H7 (cell line): ENCODE results near the gene JDP2. TPM values are rescaled to one million over a fixed set of nuclear protein-coding genes. Genes with fewer than 3 reads are reported as not detected.
"Not testable (repeated sequence)": the region's sequence is repeated elsewhere in the genome, so short reads cannot be mapped to it uniquely, and the experiment has no call there.

Source experiments
- DNase-seq: peaks from one replicate; pipeline ENCODE4 v3.0.0; 2012
- H3K27me3 ChIP-seq: 2 replicates; pipeline ENCODE4 v1.6.0; 2011; ENCODE audit warnings: mild to moderate bottlenecking, low read length; ENCODE audit not compliant: control insufficient read depth, insufficient read depth
- H3K36me3 ChIP-seq: replicated peaks from 2 replicates; pipeline ENCODE4 v1.5.1; 2011; ENCODE audit warnings: low read length; ENCODE audit not compliant: control insufficient read depth, insufficient read depth
- H3K4me3 ChIP-seq: 2 replicates; pipeline ENCODE4 v1.5.1; 2011; ENCODE audit warnings: low read depth, mild to moderate bottlenecking, control low read depth, low read length, moderate library complexity; ENCODE audit not compliant: insufficient read depth
- total RNA-seq: library from RNA; depleted of rRNA; stranded (reverse); fragments of >200 nt; shearing (Covaris generic); gene quantifications from 2 replicates; pipeline ENCODE4 v1.2.3, GENCODE V29; 2014

Gene JDP2
- total RNA-seq, 1 experiment from 2014 or later: 37.9 TPM

DNA sequence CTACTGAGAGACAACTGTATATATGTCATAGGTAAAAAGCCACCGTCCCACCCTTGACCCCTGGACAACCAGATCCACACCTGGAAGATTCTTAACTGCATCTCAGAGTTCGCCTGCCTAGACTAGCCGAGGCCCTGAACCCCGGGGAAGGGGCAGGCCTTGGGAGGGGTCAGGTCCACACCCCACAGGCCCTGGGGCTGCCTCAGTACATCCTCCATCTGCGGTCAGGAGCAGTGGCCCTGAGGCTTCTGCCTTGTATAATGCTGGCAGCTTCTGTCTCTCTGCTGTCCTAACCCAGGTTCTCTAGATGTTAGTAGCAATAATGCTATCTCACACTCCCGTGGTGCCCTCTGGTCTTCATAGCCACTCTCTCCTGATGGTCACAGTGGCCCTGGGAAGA, 36.8 kb downstream of the JDP2 start:
- no peak for DNase-seq
- H3K4me3 ChIP-seq: no peak overlapping the region
- peaks cover 18% of the 10 kb centered on the region for H3K36me3 ChIP-seq
- H3K27me3 ChIP-seq: no peaks in the 10 kb centered on the region

DNA sequence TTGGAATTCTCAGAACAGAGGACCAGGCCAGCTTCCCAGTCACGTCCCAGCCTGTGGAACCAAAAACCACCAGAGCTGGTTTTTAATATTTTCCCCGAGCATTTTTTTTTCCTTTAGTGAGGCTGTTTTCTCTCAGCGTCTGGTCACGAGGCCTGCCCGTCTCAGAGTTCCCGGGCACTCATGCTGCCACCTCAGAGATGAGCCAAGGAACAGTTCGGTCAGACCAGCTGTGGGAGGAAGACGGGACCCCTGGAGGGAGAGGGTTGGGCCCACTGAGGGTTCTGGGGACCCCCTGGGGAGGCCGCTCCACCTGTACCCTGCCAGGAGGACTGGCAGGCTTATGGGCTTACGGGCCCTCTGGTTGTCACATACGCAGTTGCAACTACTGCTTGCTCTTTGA, 39.9 kb downstream of the JDP2 start:
- H3K27me3 ChIP-seq: no peaks in the 10 kb centered on the region
- H3K36me3 ChIP-seq: peaks cover 28% of the 10 kb centered on the region
- no peak overlapping the region for H3K4me3 ChIP-seq
- no peak for DNase-seq

DNA sequence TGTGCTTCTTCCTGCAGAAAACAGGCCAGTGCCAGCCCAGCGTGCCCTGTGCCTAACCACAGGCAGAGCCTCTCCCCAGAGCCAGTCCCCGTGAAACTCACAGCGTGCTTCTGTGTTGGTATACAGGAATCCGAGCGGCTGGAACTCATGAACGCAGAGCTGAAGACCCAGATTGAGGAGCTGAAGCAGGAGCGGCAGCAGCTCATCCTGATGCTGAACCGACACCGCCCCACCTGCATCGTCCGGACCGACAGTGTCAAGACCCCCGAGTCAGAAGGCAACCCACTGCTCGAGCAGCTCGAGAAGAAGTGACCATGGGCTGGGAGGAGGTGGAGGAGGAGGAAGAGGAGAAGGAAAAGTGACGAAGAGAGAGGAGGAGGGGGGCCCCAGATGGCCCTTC, 41.3 kb downstream of the JDP2 start:
- Histone ChIP-seq H3K27me3 (no peaks in the 10 kb centered on the region), H3K4me3 (no peak overlapping the region)
- no peak for DNase-seq

DNA sequence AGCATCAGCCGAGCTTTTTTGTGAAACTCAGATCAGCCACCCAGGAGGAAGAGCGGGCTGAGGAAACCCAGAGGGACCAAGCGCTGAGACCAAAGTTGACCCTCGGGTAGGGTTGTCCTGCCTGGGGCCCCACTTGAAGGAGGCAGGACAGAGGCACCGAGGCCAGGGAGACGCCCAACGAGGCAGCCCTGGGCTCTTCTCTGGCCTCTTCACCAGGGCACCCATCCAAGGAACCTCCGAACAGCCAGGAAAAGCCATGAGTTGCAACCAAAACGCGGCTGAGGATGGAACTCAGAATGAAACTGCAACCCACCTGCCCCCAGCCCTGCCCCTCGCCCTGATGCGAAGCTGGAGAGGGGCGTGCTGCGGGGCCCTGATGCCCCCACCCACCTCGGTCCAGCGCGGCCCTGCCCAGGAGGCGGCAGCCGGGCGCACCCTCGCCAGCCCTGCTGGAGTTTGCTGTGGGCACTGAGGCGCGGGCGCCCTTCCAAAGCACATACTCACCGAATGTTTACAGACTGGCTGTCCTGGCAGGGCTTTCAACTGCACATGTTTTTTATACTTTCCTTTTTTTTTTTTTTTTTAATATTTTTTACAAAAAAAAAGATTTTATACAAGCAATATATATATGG, 41.9 kb downstream of the JDP2 start:
- Histone ChIP-seq H3K4me3 (no peak overlapping the region), H3K36me3 (peaks cover 26% of the 10 kb centered on the region), H3K27me3 (no peaks in the 10 kb centered on the region)
- no peak for DNase-seq

More for the DNA sequence above, 41.3 kb downstream of the JDP2 start:
- peaks cover 26% of the 10 kb centered on the region for H3K36me3 ChIP-seq

DNA sequence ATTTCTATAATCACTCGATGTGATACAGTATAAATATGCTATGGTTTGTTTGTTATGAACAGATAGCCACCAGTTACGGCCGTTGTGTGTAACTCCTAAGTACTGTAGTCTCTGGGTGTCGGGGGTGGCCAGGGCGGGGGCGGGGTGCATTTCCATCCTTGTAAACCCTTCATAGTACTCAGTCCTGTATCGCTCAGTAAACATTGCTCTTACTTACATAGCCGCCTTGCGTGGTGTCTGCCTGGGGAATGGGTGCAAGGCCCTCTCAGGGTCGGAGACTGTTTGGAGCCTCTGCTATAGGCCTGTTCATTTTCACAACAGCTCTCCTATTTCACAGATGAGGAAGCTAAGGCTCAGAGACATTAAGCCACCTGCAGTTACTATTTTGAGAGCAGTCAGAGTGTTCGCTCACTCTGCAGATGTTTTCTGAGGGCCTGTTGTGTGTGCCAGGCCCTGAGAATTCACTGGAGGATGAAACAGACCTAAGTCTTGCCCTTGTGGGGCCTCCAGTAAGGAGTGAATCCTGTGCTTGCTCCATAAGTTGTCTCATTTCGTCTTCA, 42.5 kb downstream of the JDP2 start:
- no peak for DNase-seq
- peaks cover 26% of the 10 kb centered on the region for H3K36me3 ChIP-seq
- H3K4me3 ChIP-seq: no peak overlapping the region
- no peaks in the 10 kb centered on the region for H3K27me3 ChIP-seq

DNA sequence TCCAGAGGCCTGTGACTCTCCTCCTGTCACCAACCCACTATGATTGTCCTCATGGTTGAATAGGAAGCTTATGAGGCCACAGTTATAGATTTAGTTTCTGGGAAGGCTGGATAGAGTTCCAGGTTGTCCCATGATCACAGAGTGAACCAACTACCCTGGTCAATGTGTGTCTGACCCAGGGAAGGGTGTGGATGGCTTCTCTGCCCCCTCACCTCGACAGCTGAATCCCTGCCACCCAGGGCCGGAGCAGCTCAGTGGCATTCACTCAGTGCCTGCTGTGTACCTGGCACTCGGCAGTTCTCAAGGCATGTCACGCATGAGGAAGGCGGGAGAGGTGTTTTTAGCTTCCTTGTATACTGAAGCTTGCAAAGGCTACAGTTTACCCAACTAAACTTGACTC, 43.2 kb downstream of the JDP2 start:
- no peak overlapping the region for H3K4me3 ChIP-seq
- H3K36me3 ChIP-seq: peaks cover 26% of the 10 kb centered on the region
- no peaks in the 10 kb centered on the region for H3K27me3 ChIP-seq
- DNase-seq: no peak

DNA sequence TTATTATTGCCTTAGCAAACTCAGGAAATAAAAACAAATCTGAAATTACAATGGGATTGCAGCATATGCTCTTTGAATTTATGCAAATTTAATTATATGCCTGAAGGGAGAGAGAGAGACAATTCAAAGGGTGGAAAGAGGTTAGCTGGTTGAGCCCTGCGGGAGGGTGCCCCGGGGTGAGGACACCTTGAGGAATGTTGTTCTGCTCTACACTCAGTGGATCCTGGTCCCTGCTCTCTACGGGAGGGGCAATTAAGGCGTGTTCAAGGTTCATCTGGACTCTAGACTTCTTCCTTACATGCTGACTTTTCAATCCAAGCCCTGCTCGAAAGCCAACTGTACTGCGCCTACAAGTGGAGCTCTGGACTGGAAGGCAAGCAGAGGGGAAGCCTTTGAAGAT, 46.3 kb downstream of the JDP2 start:
- not testable (repeated sequence) for H3K4me3 ChIP-seq, DNase-seq, H3K27me3 ChIP-seq
- H3K36me3 ChIP-seq: peaks cover 20% of the 10 kb centered on the region

DNA sequence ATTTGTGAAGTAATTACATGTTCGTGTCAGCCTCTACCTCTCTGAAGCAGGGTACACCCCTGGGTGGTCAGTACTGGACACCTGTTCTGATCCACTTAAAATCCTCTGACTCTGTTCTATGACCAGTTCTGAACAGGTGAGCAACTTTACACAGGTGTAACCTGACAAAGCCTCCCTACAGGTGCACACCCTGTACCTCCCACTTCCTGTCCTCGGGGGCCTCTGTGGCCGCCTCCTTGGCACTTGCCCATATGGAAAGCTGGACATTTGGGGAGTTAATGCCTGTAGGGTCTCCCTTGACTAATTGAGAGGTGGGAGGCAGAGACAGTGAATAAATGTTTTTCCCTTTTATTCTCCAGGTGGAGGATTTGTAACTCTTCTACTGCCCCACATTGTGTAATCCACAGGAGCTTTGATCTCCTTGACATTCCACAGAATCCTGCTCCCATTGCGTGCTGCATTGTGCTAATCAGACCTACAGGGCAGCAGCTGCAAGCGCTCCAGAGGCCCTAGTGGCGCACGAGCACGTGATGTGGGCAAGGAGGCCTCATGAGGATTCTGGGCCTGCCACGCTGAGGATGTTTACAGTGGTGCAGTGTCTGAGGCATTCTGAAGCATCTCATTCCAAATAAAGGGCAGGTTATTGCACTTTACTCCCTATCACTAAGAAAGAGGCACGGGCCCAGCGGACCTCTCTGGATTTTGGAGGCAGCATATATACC, 48.6 kb downstream of the JDP2 start:
- DNase-seq: peak; percentile 59
- peaks cover 8% of the 10 kb centered on the region for H3K36me3 ChIP-seq
- H3K4me3 ChIP-seq: no peak overlapping the region
- no peaks in the 10 kb centered on the region for H3K27me3 ChIP-seq

DNA sequence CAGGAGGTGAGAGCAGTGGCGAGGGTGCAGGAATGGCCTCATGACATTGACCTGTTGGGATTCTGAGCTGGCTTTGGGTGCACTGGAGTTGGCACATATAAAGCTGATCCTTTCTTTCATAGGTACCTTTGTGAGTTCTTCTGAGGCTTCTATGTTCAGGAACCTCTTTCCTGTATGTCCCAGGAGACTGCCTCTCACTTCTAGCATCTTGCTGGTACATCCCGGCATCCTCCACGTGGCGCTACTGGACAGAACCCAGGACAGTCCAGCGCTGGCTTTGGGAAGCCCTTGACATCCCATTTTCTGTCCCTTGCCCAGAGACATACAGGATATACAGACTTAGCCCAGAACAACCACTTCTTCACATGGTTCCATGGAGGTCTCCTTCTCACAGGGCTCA, 50.1 kb downstream of the JDP2 start:
- Histone ChIP-seq H3K27me3 (no peaks in the 10 kb centered on the region), H3K36me3 (no peaks in the 10 kb centered on the region)
- DNase-seq: no peak

DNA sequence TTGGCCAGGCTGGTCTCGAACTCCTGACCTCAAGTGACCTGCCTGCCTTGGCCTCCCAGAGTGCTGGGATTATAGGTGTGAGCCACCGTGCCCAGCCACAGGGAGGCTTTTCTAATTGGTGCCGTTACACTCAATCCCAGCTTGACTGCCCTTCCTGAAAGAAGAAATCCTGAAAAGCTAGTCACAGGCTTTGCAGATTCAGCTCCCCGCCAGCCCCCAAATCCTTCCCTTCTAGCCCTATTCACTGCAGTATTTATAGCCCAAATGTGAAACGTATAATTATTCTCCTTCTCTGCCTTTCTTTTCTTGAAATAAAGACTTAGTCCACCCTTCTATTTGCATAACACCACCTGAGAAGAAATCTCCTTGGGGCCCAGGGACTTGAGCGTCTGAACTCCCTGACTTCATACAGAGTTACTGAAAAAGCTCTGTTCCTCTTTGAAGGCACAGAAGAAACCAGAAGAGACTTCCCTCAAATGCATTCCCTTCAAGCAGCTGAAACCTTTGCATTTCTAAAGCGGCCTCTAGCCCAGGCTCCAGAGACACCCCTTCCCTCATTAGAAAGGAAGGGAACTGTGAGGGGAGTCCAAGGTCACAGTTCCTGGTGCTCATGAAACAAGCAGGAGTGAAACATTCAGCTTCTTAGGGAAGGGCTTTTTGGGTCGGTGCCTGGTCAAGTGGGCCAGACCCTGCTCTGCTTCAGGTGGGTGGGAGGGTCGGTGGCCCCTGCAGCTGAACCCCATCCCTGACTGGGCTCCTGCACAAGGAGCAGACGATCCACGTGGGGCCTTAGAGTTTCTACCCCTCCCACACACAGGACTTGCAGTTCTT, 52.2 kb downstream of the JDP2 start:
- Histone ChIP-seq H3K36me3 (no peaks in the 10 kb centered on the region), H3K4me3 (no peak overlapping the region), H3K27me3 (no peaks in the 10 kb centered on the region)
- peak; percentile 77 for DNase-seq

More for the DNA sequence above, 50.1 kb downstream of the JDP2 start:
- H3K4me3 ChIP-seq: no peak overlapping the region

DNA sequence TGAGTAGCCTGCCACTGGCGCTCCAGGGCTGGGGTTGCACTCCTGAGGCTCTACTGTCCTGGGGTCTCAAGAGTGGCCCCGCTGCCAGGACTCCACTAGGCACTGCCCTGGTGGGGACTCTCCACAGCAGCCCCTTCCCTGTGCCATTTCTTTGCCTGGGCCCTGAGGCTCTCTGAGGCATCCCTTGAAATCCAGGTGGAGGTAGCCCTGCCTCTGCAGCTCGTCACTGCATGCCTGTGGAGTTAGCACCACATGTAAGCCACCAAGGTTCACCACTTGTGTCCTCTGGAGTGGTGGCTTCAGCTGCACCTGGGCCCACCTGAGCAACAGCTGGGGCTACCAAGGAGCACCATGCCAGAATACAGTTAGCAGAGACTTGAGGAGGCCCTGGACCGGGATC, 54.5 kb downstream of the JDP2 start:
- no peaks in the 10 kb centered on the region for H3K36me3 ChIP-seq
- H3K27me3 ChIP-seq: no peaks in the 10 kb centered on the region
- DNase-seq: no peak
- no peak overlapping the region for H3K4me3 ChIP-seq

DNA sequence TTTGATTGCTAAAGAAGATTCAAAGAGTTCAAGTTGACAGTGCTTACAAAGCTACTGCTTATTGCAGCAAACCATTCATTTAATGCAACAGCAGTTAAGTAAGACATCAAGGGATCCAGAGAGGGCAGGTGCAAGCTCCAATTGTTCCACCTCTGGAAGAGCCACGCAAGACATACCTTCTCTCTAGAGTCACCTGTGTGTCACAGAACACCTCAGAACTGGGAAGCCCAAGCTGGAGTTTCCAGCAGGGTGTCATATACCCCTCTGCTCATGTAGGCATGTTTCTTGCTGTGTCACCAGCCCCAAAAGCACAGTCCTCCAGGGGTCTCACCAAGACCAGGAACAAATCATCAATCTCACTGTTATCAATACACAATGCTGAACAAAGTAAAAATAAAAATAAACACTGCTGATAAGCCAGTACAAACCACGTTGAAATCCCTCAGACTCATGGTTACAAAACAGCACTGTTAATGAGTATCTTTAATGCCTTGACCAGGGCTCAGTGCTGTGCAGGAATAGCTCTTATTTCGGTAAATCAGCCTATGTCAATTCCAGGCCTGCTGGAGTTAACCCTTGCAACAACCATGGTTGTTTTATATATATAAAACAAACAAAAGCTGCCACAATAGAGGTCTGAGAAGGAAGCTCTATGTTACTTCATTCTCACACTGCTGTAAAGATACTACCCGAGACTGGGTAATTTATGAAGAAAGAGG, 57.0 kb downstream of the JDP2 start:
- H3K27me3 ChIP-seq: no peaks in the 10 kb centered on the region
- H3K36me3 ChIP-seq: no peaks in the 10 kb centered on the region
- no peak overlapping the region for H3K4me3 ChIP-seq
- DNase-seq: no peak

DNA sequence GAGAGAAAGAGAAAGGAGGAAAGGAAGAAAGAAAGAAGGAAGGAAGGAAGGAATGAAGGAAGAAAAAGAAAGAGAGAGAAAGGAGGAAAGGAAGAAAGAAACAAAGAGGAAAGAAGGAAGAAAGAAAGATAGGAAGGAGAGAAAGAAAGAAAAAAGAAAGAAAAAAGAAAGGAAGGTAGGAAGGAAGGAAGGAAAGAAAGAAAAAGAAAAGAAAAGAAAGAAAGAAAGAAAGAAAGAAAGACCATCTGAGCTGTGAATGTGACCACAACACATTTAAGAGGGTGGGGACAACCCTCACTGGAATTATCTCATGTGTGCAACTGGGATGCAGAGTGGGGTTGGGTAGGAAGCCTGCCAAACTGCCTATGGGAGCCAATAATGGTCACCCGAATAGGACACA, 58.5 kb downstream of the JDP2 start:
- H3K27me3 ChIP-seq: no peaks in the 10 kb centered on the region
- no peak for DNase-seq
- no peaks in the 10 kb centered on the region for H3K36me3 ChIP-seq
- H3K4me3 ChIP-seq: no peak overlapping the region

DNA sequence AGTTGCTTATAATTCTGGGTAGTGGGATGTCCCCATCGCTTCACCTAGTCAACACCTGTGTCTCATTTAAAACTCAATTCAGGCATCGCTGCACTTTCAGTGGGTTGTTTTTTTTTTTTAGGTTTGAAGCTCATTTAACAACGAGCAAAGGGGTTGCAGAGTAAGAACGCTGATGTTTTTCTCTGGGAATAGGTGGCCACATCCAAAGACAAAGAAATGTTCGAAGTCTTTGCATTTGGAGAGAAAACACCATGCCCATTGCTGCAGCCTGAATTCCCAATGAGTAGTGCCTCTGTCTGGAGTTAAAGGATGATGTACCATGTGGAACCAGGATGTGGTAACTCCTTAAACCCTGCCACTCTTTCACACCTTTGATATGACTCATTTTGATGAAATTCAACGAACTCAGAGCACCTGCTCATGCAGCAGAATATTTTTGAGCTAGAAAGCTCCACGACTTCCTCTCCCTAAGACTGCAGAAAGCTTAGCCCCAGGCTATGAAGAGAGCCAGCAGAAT, 59.4 kb downstream of the JDP2 start:
- H3K27me3 ChIP-seq: no peaks in the 10 kb centered on the region
- no peaks in the 10 kb centered on the region for H3K36me3 ChIP-seq
- no peak for DNase-seq
- no peak overlapping the region for H3K4me3 ChIP-seq
